ENCODE measurements around the gene TAOK3.
A peak's percentile ranks its signal among the peaks of the same experiment; 100 is the strongest.

The TAOK3 gene

GRCh38 chr12:118102609-118103008 is 270.1 kb downstream of the TAOK3 start:
- TF ChIP-seq CTCF (conservative IDR thresholded peaks at IDR 0.05; ENCODE audit: low read length) (no peak), EZH2phosphoT487 (IDR thresholded peaks at IDR 0.05; ENCODE audit: borderline replicate concordance) (no peak)
- peaks cover 4% of the 10 kb centered on the region for H3K4me1 ChIP-seq (ENCODE audit: insufficient read depth, low read length, poor library complexity, severe bottlenecking)
- peak overlapping the region; percentile 95 for H2AFZ ChIP-seq (ENCODE audit: low read length)
- no peaks in the 10 kb centered on the region for H4K20me1 ChIP-seq (ENCODE audit: insufficient read depth, low read length, poor library complexity, severe bottlenecking)
- H3K27me3 ChIP-seq (ENCODE audit: insufficient read depth, low read length, poor library complexity, severe bottlenecking), result no peaks in the 10 kb centered on the region
- H3K36me3 ChIP-seq (ENCODE audit: insufficient read depth, low read length), result no peaks in the 10 kb centered on the region
- H3K79me2 ChIP-seq (ENCODE audit: insufficient read depth, low read length), result no peaks in the 10 kb centered on the region
- H3K9me3 ChIP-seq (ENCODE audit: insufficient read depth, low read depth, low read length), result no peaks in the 10 kb centered on the region
- peak overlapping the region; percentile 79 for H3K4me2 ChIP-seq (ENCODE audit: low read depth, low read length, poor library complexity, severe bottlenecking)
- peak overlapping the region; percentile 90 for H3K4me3 ChIP-seq (ENCODE audit: low read length, poor library complexity, severe bottlenecking)
- H3F3A ChIP-seq (ENCODE audit: low read depth), result no peaks in the 10 kb centered on the region
- no peak overlapping the region for H3K9ac ChIP-seq (ENCODE audit: low read depth, low read length, poor library complexity, severe bottlenecking)
- no peaks in the 10 kb centered on the region for H3K9me2 ChIP-seq (replicated peaks; ENCODE audit: low read depth, low read length)

GRCh38 chr12:118102070-118102469 is 270.6 kb downstream of the TAOK3 start:
- Histone ChIP-seq H3K9me2 (replicated peaks; ENCODE audit: low read depth, low read length) (no peaks in the 10 kb centered on the region), H3K4me3 (ENCODE audit: low read length, poor library complexity, severe bottlenecking) (no peak overlapping the region), H3K4me2 (ENCODE audit: low read depth, low read length, poor library complexity, severe bottlenecking) (peak overlapping the region; percentile 79), H3K4me1 (ENCODE audit: insufficient read depth, low read length, poor library complexity, severe bottlenecking) (peaks cover 4% of the 10 kb centered on the region), H3K9me3 (ENCODE audit: insufficient read depth, low read depth, low read length) (no peaks in the 10 kb centered on the region), H3F3A (ENCODE audit: low read depth) (no peaks in the 10 kb centered on the region), H4K20me1 (ENCODE audit: insufficient read depth, low read length, poor library complexity, severe bottlenecking) (no peaks in the 10 kb centered on the region), H3K27me3 (ENCODE audit: insufficient read depth, low read length, poor library complexity, severe bottlenecking) (no peaks in the 10 kb centered on the region), H3K36me3 (ENCODE audit: insufficient read depth, low read length) (no peaks in the 10 kb centered on the region), H2AFZ (ENCODE audit: low read length) (no peak overlapping the region), H3K79me2 (ENCODE audit: insufficient read depth, low read length) (no peaks in the 10 kb centered on the region), H3K9ac (ENCODE audit: low read depth, low read length, poor library complexity, severe bottlenecking) (no peak overlapping the region)
- TF ChIP-seq EZH2phosphoT487 (IDR thresholded peaks at IDR 0.05; ENCODE audit: borderline replicate concordance) (no peak), CTCF (conservative IDR thresholded peaks at IDR 0.05; ENCODE audit: low read length) (no peak)

GRCh38 chr12:118101051-118101450 is 271.7 kb downstream of the TAOK3 start:
- Histone ChIP-seq H4K20me1 (ENCODE audit: insufficient read depth, low read length, poor library complexity, severe bottlenecking) (no peaks in the 10 kb centered on the region), H2AFZ (ENCODE audit: low read length) (no peak overlapping the region), H3K27me3 (ENCODE audit: insufficient read depth, low read length, poor library complexity, severe bottlenecking) (no peaks in the 10 kb centered on the region), H3K9me2 (replicated peaks; ENCODE audit: low read depth, low read length) (no peaks in the 10 kb centered on the region), H3K4me1 (ENCODE audit: insufficient read depth, low read length, poor library complexity, severe bottlenecking) (peaks cover 4% of the 10 kb centered on the region), H3K9ac (ENCODE audit: low read depth, low read length, poor library complexity, severe bottlenecking) (no peak overlapping the region), H3K79me2 (ENCODE audit: insufficient read depth, low read length) (no peaks in the 10 kb centered on the region), H3K4me3 (ENCODE audit: low read length, poor library complexity, severe bottlenecking) (no peak overlapping the region), H3K9me3 (ENCODE audit: insufficient read depth, low read depth, low read length) (no peaks in the 10 kb centered on the region), H3F3A (ENCODE audit: low read depth) (no peaks in the 10 kb centered on the region), H3K4me2 (ENCODE audit: low read depth, low read length, poor library complexity, severe bottlenecking) (no peak overlapping the region), H3K36me3 (ENCODE audit: insufficient read depth, low read length) (no peaks in the 10 kb centered on the region)
- TF ChIP-seq CTCF (conservative IDR thresholded peaks at IDR 0.05; ENCODE audit: low read length), result no peak
- no peak for TF ChIP-seq EZH2phosphoT487 (IDR thresholded peaks at IDR 0.05; ENCODE audit: borderline replicate concordance)

Data from Loucy (cell line).